Stimulated activated CD8-positive, alpha-beta memory T cell treated with anti-CD3 and anti-CD28 coated beads, Interleukin-4, amount 100 ng/mL, for 24 hours (primary cell): ENCODE data around the gene ENKD1.

ENCODE experiments used
- DNase-seq: peaks from one replicate; pipeline ENCODE4 v3.0.0-alpha.2; 2020; ENCODE audit warnings: low read depth

Gene ENKD1

GRCh38 chr16:67650023-67650422 lies 16.5 kb downstream of the ENKD1 start:
- DNase-seq: no peak

GRCh38 chr16:67649494-67649931 lies 17.0 kb downstream of the ENKD1 start:
- no peak for DNase-seq

- DNase-seq: no peak
Measured at GRCh38 chr16:67648764-67649407, 17.7 kb downstream of the ENKD1 start.

DNA sequence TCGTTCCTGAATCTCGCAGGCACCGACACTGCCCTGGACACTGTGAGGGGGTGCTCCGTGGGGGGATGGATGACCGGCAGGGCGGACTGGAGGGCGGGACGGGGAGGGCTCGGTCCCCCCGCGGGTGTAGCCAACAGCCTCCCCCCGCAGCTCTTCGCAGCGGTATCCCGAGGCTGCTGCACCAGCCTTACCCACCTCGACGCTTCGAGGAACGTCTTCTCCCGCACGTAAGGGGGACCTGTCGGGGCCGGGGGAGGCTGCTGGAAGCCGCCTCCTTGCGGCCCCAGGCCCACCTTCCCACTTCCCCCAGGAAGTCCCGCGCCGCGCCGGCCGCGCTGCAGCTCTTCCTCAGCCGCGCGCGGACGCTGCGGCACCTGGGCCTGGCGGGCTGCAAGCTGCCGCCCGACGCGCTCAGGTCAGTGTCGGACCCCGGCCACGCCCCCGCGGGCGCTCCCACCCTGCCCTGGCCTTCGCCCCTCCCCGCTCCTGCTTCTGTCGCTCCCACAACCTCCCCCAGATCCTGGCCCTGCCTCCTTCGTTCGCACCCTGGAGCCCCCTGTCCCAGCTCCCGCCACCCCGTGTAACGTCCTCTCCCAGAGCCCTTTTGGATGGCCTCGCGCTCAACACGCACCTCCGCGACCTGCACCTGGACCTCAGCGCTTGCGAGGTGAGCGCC lies 18.3 kb downstream of the ENKD1 start:
- no peak for DNase-seq

- DNase-seq: no peak
Measured at GRCh38 chr16:67647681-67648080, 18.9 kb downstream of the ENKD1 start.

- no peak for DNase-seq
Measured at GRCh38 chr16:67647111-67647651, 19.4 kb downstream of the ENKD1 start.

- DNase-seq: no peak
Measured at GRCh38 chr16:67645397-67646121, 21.0 kb downstream of the ENKD1 start.

DNA sequence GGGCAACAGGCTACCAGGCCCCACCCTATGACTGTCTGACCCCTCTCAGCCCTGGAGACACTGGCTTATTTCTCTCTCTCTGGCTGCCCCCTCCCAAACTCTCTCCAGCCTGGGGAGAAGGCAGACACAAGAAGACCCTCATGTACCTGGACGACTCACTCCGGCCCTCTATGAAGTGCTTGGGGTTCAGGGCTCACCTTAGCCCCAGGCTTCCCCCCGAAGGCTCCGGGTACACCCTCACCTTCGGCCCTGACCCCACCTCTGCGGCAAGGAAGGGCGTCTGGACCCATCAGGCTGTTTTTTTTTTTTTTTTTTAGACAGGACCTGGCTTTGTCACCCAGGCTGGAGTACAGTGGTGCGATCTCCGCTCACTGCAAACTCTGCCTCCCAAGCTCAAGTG lies 22.5 kb downstream of the ENKD1 start:
- DNase-seq: no peak

DNA sequence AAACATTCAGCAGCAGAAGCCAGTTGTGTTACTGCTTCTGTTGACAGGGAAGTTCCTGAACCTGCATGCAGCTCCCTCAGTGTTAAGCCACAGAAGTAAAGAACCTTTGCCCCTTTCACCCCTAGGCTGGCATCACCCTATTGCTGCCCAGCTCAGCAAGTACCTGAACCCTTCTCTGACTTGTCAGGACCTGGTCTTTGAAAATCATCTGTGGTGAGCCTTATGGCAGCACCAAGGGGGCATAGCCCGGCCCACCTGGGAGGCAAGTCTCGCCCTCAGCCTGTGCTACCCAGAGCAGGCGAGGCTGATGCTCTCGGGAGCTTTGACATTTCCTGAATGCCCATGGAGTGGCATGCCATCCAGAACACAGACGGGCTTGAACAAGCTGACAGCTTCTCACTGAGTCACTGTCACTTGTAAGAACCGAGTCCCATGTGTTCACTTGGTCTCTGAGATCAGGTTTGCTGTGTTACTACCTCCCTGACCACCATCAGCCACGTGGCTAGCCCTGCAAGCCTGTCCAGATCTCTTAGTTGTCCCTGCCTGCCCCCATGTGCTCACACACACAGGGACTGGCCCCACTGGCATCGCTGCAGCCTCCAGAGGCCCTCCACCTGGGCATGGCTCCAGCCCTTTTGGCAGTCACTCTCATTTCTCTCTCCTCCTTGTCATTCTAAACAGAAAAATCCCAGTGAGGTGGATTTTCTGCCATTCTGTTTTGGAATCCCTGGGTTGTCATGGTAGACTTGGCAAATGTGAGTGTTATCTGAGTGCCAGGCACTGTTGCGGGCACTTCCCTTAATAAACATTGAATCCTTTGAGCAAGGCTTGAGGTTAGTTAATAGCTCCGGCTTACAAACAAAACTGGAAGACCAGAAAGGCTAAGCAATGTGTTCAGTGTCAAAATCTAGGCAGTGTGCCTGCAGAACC lies 24.5 kb downstream of the ENKD1 start:
- DNase-seq: no peak

- no peak for DNase-seq
Measured at GRCh38 chr16:67637625-67638024, 28.9 kb downstream of the ENKD1 start.

- DNase-seq: no peak
Measured at GRCh38 chr16:67636713-67637112, 29.8 kb downstream of the ENKD1 start.

DNA sequence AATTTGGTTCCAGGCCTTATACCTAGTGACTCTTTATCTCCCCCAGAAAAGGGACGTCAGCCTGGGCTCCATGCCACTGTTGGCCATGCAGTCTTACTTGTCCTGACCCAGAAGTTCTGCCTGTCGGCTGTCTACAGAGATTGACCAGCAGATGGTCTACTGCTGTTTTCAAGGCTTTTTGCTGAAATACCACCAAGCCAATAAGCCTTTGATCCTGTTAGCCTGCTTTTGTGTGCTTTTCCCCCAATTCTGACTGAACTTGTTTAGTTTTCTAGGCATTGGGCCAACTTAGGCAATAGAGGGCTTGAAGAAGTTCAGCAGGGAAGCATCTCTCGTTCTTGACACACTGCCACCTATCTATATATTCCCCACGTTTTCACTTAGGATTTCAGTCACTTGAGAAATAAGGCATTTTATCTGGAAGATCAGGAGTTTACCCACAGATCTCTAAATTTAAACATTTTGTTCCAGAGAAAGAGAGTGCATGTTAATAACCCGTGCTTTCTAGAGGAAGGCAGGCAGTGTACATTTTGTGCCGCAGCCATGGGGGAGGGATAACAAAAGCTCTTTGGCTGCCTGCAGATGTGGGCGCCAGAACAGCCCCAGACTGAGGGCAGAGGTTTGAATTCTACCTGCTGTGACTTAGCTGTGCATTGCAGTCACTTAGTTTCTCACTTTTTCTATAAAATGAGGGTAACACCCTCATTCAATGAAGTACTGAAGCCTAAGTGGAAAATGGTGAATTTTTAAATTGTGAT lies 34.0 kb downstream of the ENKD1 start:
- no peak for DNase-seq

- no peak for DNase-seq
Measured at GRCh38 chr16:67628216-67628615, 38.3 kb downstream of the ENKD1 start.

- no peak for DNase-seq
Measured at GRCh38 chr16:67613808-67614207, 52.7 kb downstream of the ENKD1 start.
